GM12892 (cell line): Measurements from ENCODE around the gene APOB.

Experiments
- DNase-seq: peaks from one replicate; pipeline ENCODE4 v3.0.0; 2011; ENCODE audit not compliant: insufficient read length
- FAIRE-seq: peaks from 2 replicates; lab custom pipeline; 2011; peaks lifted over from hg19 to GRCh38; lab: Jason Lieb, UNC
- POLR2AphosphoS5 ChIP-seq: IDR thresholded peaks from 2 replicates; pipeline ENCODE4 v1.6.1; 2011; ENCODE audit warnings: low read depth, low read length, control low read depth
- TAF1 ChIP-seq: IDR thresholded peaks from 2 replicates; pipeline ENCODE4 v1.6.1; 2011; ENCODE audit warnings: low read depth, mild to moderate bottlenecking, control low read depth, low read length, borderline replicate concordance

The APOB gene

GRCh38 chr2:20953146-20953824 is 90.6 kb downstream of the APOB start:
- no peak for FAIRE-seq
- DNase-seq = no peak
- TF ChIP-seq POLR2AphosphoS5 = no peak
- no peak for TF ChIP-seq TAF1
